HL-60 (cell line): ENCODE measurements around the gene RALBP1.

Experiments used
- DNase-seq, 2 experiments: peaks; one replicate each; pipeline ENCODE4 v3.0.0-alpha.2; 2010 to 2020; ENCODE audit warnings: low read depth in 1 of 2, low spot score in 1 of 2
- H3K27ac ChIP-seq: fragments of 250-450 bp; sonication (Bioruptor Pico); replicated peaks from 2 replicates; pipeline ENCODE4 v1.5.1; 2020; ENCODE audit warnings: mild to moderate bottlenecking, moderate library complexity
- H3K27me3 ChIP-seq: fragments of 250-450 bp; sonication (Bioruptor Pico); 2 replicates; pipeline ENCODE4 v1.5.1; 2021; ENCODE audit warnings: mild to moderate bottlenecking, moderate library complexity; ENCODE audit not compliant: insufficient read depth, poor library complexity, severe bottlenecking
- H3K4me3 ChIP-seq: replicated peaks from 2 replicates; pipeline ENCODE4 v1.5.1; 2011; ENCODE audit warnings: mild to moderate bottlenecking, control low read depth, low read length; ENCODE audit not compliant: insufficient read depth
- CTCF ChIP-seq: IDR thresholded peaks from one replicate; pipeline ENCODE4 v1.5.1; 2011; ENCODE audit warnings: low read length, control low read depth, inconsistent platforms; ENCODE audit not compliant: insufficient read depth
- GABPA ChIP-seq: IDR thresholded peaks from 2 replicates; pipeline ENCODE4 v1.6.1; 2012; ENCODE audit warnings: low read depth
- POLR2AphosphoS5 ChIP-seq: IDR thresholded peaks from 2 replicates; pipeline ENCODE4 v1.6.1; 2012; ENCODE audit warnings: low read depth
- REST ChIP-seq: IDR thresholded peaks from 2 replicates; pipeline ENCODE4 v1.6.1; 2012; ENCODE audit warnings: low read depth; ENCODE audit not compliant: insufficient replicate concordance
- SPI1 ChIP-seq: IDR thresholded peaks from 2 replicates; pipeline ENCODE4 v1.6.1; 2012; ENCODE audit warnings: low read depth, mild to moderate bottlenecking, borderline replicate concordance
- long read RNA-seq: library from polyadenylated mRNA; unstranded; transcript quantifications from one replicate; pipeline ENCODE4 v2.0.0, GENCODE V29; 2020

The RALBP1 gene
- long read RNA-seq, full-length matches to known transcripts, result 7 of 77 reads
- long read RNA-seq, partial matches to known transcripts, result 28 of 77 reads
- long read RNA-seq, other reads (novel, unspliced or antisense), result 42 of 77 reads

DNA sequence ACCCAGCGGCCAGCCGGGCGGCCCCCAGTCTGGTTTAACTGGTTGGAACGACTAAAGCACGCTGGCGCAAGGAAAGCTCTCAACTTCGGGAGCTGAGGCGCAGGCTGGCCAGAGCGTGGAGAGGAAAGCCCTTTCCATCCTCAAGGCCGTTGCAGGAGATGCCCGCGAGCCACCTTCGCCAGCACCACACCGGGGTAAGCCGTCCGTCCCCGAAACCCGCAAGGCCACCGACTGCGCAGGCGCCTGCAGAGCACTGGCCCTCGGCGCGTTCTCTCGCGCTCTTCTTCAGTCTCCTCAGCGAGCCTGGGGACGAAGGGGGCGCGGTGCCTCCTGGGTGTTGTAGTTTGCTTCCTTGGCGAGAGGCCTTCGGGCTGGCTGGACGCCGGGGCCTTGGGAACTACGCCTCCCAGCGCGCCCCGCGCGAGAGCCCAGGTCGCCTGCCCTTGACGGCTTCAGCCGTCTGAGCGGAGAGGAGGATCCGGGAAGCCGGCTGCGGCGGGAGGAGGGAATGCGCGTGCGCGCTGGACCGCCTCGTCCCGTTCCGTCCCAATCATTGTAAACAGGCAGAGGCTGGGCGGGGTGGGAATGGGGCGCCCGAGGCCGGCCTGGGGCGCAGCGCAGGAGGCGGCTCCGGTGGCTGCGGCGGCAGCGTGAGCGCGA lies at the start of gene RALBP1:
Gene RALBP1 (plus strand): TSS at position 531 of the 660 bp plus-strand sequence. CDS start 37,533 bp downstream, outside the sequence.
- peak; percentile 99 to 100 for DNase-seq
- Histone ChIP-seq H3K27me3 (no peaks in the 10 kb centered on the region), H3K27ac (peak within 1 kb of the TSS; percentile 85), H3K4me3 (peak within 1 kb of the TSS; percentile 92)
- TF ChIP-seq CTCF (no peak), SPI1 (no peak), POLR2AphosphoS5 (peak; percentile 89)

GRCh38 chr18:9426753-9427152 lies 48.6 kb upstream of the RALBP1 start:
- Histone ChIP-seq H3K27ac (no peak overlapping the region), H3K27me3 (no peaks in the 10 kb centered on the region), H3K4me3 (no peak overlapping the region)
- no peak for DNase-seq
- no peak for TF ChIP-seq GABPA
- no peak for TF ChIP-seq CTCF
- no peak for TF ChIP-seq SPI1
- TF ChIP-seq POLR2AphosphoS5, result no peak
- TF ChIP-seq REST, result no peak

- no peak for TF ChIP-seq CTCF
- TF ChIP-seq POLR2AphosphoS5, result no peak
- no peak for TF ChIP-seq GABPA
- TF ChIP-seq SPI1, result no peak
- no peak for TF ChIP-seq REST
These were observed 47.0 kb upstream of the RALBP1 start for GRCh38 chr18:9428301-9428706.

More at GRCh38 chr18:9428301-9428706, 47.0 kb upstream of the RALBP1 start:
- no peaks in the 10 kb centered on the region for H3K27me3 ChIP-seq
- no peak overlapping the region for H3K27ac ChIP-seq
- H3K4me3 ChIP-seq, result no peak overlapping the region
- no peak for DNase-seq
